ENCODE data around the gene PRR36.

DNA sequence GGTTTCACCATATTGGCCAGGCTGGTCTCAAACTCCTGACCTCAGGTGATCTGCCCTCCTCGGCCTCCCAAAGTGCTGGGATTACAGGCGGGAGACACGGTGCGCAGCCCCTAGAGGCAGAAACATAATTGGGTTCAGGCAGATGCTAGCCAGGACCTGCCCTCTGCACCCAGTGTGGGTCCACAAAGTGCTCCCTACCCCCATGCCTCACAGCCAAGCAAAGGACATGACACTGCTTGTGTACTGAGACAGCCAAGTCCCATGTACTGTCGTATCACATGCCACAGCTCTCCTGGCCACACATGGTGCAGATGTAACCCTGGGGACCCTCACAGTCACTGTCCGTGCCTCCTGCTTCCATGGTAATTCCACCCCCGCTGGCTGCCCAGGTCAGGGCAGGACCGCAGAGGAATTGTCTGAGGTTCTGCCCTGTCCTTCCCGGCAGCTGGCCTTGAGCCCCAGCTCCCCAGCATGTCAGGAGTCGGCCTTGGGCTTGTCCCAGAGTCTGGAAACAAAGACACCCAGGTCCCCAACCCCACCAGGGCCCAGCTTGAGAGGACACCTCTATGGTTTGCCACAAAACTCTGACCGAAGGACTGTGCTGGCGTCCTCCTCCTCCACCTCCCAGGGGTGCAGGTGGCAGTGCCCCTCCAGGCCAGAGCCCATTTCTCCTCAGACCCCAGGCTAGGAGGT lies 7.6 kb downstream of the PRR36 start:
- TF ChIP-seq CTCF (IDR thresholded peaks at IDR 0.05 in 8 of 11, conservative IDR thresholded peaks at IDR 0.05 in 3 of 11) = no peak
- TF ChIP-seq POLR2A (IDR thresholded peaks at IDR 0.05) = no peak
- peak in 1 of 3 donors; percentile 21 for TF ChIP-seq POLR2AphosphoS5 (IDR thresholded peaks at IDR 0.05)
